HG02610 (cell line): ENCODE measurements around the gene PSMA6.
"Not testable (repeated sequence)": the region's sequence is repeated elsewhere in the genome, so short reads cannot be mapped to it uniquely, and the experiment has no call there.

Experiments
- ATAC-seq: cut with Tn5 transposase; IDR thresholded peaks from one replicate; pipeline ENCODE4 v1.9.1; 2021; ENCODE audit warnings: mild to moderate bottlenecking, moderate library complexity; ENCODE audit not compliant: unreplicated experiment

PSMA6 gene

DNA sequence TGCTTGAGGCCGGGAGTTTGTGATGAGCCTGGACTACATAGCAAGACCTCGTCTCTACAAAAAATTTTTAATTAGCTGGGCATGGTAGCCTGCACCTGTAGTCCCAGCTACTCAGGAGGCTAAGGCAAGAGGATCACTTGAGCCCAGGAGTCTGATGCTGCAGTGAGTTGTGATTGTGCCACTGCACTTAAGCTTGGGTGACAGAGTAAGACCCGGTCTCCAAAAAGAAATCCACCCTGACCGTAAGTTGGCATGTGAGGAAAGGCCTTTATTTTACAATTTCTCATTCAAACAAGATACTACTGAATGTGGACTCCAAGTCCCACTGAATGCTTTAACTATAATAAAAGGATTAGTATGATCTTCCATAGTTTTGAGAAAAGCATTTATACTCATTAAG, 27.3 kb downstream of the PSMA6 start:
- no peak for ATAC-seq

DNA sequence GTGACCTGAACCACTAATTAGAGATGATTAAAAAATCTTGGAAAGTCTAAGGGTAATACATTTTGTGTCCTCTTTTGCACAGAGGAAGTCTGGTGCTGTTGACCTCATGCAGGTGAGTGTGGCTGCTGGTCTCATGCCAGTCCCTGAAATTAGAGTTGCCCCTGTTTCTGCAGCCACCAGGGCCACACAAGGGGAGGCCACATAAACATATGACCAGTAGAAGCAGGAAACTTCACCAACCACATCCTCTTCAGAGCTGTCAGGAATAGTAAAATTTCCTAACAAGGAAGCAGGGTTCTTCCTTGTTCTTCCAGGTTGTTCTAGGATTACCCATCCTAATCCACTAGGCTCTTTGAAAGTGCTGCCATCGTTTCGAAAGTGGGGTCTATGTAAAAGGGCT, 28.3 kb downstream of the PSMA6 start:
- no peak for ATAC-seq

DNA sequence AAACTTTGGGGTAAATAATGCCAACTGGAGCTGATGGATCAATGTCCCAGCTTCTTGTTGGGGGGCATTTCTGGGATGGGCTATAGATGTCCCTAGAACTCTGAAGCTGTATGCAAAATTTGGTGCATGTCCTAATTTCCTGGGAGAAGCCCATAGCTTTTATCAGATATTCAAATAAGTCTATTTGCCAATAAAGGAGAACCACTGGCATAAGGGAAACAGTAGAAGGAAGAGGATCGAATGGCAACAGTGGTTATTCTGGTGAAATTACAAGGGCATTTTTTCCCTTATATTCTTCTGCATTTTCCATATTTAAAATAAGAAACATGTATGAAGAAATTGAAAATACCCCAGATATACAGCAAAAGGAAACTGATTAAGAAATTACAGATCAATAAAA, 34.2 kb downstream of the PSMA6 start:
- ATAC-seq, result no peak

DNA sequence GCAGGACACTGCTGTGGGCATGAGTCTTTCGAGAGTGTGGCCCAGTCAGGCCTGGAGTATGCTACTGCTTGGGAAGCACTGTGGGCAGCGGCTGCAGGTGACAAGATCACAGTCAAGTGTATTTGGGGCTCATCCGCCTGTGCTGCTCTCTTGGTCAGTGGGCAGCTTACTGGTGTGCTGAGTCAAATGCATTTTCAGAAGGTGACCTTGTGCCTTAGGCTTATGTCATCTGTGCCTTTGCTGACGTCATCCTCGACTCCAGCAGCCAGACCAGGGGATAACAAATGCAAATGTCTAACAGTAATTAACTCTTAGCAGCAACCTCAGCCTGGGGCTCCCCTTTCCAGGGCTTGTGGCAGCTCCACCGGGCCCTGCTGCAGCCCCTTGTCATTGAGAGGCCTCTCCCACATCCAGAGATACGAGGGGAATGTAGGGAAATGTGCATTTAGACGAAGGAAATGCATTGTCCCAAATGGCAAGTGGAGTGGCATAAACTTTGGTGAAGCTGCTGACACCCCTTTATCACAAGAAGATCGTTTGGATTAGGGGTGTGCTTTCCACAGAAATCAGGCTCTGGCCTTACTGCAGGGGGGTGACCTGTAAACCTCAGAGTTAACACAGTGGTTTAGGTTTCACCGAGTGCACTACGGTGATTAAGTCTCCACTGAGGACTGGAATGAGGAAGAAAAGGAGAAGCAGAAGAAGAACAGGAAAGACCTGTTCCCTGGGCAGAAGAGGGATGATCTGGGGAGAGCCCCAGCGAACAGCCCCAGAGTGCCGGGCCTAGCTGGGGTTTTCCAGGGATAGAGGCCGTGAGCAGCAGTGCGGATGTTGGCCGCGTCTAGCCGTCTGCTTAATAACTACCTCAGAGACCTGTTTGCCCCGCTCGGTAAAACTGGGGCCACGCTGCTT, 39.7 kb downstream of the PSMA6 start:
- ATAC-seq, result peak; percentile 65

DNA sequence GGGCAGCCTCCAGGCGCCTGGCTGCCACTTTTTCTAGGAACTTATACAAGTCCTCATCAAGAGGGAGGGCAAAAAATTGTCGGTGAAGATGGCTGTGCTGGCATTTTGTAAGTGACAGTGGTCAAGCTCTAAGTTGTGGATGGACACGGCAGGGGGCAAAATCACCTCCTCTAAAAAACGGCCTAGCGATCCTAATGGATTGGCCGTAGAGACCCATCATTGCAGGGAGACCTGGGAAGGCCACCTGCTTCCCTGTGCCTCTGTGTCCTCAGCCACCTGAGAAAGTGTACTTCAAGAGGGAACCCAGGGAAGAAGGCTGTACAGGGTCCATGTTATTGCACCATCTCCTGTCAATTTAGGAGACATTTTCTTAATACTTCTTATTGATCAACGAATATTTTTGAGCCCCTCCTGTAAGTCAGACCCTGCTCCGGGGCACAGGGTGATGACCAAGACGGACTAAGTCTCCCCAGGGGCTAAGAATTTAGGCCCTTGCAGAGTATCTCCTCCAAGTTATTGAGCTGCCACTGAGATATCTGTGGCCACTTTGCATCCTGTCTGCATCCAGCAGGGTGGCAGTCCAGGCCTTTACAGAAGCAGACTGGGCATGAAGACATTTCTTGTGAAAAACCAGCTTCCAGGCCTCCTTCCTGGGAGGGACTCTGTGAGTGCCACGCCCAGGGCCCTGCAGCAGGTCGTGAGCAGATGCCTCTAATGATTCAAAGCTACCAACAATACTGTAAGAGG, 40.5 kb downstream of the PSMA6 start:
- ATAC-seq, result peak; percentile 38

DNA sequence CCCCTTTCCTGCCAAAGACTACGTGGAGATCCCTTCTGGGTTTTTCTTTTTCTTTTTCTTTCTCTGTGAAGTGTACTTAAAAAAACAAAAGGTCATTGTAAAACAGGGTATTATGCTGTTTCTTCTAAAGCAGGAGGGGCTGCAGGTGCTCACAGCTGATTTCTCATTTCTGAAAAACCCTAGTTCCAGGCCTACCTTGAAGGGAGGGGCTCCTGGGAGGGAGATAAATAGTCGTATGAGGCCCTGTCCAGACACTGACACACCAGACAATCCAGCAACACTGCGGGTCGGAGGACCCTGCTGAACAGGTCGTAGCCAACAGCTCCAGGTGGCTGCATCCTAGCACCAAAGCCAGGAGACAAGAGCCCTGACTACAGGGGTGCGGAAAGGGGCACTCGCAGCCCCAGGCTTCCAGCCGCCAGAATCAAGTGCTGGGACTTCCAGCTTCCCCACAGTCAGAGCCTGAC, 41.1 kb downstream of the PSMA6 start:
- peak; percentile 13 for ATAC-seq

DNA sequence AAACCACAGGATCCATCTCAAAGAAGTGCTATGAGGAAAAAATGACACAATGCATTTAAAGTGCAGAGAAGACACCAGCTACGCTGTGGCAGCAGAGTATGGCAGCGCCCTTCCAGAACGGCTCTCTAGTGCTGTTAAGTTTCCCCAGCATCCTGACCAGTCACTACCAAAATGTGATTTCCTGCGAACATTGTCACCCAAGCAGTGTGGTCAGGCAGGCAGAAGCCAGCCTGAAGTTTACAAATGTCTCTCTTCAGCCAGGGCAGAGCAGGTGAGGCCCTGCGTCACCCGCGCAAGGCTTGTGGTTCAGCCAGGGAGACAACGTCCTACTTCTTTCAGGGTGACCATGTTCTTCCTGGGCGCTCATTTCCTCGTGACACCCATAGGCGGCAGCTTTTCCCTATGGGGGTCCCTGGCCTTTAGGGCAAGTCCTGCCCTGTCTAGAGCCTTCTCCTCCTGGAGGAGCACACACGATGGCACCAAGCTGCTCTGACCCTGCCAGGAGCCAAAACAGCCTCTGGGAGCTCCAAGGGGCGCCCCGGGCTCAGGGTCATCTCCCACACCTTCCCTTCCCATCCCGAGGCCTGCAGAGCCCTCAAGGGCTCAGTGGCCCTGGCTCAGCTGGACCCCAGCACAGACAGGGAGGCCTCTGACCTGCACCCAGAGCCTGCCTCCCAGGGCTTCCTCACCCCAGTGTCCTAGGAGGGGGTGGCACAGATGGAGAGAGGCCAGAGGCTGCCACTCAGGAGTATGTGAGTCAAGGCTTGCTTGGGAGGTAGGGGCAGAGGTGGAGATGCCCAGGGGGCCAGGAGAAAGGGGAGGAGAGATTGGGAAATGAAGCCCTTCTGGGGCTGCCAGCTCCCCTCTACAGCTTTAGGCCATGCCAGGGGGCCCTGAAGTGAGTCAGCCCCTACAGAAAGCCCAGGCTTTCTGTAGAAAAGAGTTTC, 41.9 kb downstream of the PSMA6 start:
- ATAC-seq, result no peak

DNA sequence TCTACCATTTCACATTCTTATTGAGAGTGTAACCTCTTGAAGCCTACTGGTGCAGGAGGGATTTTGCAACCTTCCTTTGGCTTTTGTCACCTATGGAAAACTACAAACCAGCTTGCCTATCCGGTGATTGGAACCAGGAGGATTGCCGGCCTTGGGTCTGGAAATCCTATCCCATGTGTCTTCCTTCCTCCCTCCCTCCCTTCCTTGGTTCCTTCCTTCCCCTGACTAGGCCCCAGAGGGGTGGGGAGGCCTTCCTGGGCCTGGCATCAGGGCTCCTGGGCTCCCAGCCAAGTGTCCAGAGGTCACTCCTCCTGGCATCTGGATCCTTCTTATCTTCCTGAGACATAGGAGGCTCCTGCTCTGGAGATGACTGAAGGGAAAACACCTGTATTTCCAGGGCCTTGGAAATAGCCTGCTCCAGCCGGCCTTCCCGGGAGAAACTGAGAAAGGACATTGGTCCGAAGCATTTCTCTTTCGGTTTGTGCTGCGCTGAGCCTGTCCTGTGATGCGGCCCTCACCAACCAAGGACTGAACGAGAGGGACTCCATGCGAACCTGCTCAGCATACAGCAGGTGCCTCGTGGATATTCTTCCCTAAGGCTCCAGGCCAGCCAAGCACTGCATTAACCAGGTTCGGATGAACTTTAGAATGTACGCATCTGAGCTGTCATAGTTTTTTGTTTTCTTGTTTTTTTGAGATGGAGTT, 43.4 kb downstream of the PSMA6 start:
- ATAC-seq, result no peak

DNA sequence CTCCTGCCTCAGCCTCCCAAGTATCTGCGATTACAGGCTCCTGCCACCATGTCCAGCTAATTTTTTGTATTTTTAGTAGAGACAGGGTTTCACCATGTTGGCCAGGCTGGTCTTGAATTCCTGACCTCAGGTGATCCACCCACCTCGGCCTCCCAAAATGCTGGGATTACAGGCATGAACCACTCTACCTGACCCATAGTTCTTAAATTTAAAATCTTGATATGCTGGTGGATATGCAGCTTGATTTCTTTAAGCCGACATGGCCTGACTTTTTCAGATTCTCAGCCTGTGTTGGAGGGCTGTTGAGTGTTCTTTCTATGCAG, 44.0 kb downstream of the PSMA6 start:
- ATAC-seq, result not testable (repeated sequence)

DNA sequence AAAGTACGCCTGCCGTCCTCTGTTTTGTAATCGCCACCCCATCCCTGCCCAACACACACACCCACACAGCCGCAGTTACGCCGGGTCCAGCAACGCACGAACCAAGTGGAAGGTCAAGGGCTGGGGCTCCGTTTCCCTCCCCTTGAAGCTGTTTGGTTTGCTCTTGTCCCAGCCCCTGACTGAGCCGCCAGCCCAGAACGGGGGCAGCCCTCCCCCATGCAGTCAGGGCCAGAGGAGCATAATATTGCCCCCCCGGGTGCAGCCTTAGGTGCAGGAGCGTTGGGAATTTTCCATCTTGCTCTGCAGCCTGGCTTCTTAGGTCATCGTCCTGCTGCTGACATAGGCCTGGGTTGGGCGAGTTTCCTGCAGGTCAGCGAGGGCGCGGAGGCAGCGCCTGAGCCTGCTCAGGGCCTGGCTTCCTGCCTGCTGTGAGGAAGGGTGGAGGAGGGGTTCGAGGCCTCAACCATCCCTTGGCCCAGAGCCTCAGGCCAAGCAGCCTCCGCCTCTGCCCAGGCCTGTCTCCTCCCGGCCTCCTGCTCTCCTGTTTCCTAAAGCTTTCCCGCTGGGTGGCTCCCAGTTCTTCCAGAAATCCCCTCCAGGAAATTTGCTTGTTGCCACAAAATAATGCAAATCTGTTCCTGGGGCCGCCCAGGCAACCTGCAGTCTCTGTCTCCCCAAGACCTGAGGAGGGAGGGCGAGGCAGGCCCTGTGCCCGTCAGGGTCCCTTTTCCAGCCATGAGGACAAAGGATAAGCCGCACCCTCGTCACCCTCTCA, 44.5 kb downstream of the PSMA6 start:
- ATAC-seq, result no peak

DNA sequence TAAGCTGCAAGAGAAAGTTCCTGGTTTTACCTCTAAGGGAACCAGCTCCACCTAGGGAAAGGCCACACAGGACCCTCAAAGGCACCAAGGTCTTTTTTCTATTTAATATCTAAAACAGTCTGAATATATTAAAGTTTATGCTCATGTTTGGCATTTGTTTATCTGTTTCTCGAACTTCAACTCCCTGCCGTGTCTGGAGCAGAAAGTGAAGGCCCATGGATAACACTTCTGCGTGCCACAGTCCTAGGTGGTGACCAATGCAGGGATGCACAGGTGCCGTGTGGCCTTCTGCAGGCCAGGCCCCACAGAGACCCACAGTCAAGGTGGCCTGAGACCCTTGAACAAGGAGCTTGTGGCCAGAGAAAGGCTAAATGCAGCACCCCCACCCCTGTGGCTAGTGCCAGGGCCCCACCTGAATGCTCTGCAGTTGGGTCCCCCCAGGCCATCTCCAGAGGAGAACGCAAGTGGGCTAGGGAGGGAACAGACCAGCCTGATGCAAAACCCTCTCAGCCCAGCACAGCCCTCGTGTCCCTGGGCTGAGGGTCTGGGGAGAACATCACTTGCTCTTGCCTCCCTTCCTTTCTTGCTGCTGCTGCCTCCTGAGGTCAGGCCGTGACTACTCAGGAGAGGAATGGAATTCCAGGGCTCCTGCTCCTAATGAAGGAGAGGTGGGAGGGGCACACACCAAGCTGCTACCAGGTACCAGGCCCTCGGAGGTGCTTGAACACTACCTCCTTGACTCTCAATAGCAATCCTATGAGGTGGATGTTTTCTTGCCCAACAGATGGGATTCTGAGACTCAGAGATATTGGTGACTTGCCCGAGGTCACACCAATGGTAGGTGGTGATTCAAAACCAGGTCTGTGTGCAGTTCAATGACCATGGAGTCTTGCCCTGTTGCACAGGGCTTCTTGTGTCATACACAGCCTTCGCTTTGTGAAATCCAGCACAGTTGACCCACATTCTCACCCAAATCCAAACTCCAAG, 45.4 kb downstream of the PSMA6 start:
- ATAC-seq, result no peak

DNA sequence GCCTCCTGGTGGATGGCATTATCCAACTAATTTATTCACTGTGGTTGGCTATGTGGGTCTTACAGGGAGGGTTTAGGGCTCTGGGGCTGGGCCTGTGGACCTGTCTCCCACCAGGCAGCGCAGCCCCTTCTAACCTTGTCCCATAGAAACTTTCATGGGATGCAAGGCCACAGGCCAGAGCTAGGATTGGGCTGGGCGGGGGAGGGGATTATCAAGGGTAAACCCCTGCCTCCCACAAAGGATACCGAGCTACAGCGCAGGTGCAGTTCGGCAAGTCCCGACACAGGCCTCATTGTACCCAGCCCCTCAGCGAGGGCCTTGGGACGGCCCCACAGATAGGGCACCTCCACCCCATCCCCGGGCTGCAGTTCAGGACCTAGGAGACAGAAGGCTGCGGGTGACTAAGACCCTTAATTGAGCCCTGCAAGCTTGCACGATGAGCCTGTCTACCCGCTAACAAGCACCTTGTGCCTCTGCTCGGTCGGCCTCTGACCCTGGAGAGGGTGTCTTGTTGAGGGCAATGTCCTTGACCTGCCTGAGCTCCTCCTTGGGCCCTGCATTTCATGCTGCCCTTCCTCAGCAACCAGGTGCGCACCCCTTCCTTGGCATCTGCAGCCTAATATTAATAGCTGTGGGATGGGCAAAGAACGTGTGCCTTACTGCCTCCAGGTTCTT, 46.7 kb downstream of the PSMA6 start:
- ATAC-seq, result no peak

DNA sequence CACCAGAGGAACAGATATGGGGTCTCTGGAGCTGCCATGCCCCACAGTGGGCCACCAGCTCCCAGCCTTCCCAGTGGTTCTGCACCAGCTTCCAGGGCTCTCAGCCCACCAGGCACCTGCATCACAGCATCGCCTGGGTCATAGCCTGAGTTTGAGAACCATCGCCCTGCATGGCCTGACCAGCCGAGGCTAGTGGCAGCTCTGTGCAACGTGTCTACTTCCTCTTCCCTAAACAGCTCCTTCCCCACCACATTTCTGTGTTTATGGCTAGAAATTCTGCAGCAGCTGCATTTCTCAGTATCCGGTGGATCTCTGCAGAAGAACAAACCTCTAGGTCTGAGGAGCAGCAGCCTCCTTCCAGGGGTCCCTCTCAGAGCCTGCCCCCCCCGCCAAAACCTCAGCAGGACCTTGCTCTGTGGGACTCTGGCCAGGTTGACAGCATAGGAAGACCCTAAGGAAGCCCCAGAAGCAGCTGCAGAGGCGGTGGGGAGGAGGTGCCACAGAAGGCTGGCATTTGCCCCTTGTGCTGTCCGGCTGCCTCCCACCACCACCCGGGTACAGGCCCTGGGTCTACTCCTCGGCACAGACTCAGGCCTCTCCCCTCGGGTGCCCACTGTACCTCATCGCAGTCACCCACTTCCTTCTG, 47.7 kb downstream of the PSMA6 start:
- peak; percentile 62 for ATAC-seq

DNA sequence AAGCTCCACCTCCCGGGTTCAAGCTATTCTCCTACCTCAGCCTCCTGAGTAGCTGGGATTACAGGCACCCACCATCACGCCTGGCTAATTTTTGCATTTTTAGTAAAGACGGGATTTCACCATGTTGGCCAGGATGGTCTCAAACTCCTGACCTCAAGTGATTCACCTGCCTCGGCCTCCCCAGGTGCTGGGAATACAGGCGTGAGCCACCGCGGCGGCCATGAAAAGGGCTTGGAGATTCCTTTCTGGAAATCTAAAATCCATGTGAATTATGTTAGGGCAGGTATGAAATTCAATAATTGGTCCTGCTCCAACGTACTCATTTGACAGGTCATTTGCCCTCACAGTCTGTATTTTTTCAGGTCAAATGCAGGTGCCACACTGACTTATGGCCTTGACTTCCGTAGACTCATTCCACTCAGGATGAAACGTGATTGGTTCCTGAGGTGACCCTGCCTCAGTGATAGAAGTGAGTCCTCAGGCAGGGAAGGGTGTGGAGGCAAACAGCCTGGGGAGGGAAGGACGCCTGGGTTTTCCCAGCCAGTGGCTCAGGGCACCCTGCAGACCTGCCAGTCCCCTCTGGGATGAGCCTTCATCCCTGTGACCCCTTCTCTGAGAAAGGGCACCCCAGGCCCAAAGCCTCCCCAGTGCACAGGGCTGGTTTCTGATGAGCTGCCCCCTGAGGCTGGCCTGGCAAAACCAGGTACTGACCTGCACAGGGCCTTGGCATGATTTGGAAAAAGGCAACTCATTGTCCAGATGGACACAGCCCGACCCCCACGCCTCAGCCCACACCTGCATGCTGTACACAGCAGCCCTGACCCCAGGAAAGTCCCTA, 48.7 kb downstream of the PSMA6 start:
- ATAC-seq, result no peak

DNA sequence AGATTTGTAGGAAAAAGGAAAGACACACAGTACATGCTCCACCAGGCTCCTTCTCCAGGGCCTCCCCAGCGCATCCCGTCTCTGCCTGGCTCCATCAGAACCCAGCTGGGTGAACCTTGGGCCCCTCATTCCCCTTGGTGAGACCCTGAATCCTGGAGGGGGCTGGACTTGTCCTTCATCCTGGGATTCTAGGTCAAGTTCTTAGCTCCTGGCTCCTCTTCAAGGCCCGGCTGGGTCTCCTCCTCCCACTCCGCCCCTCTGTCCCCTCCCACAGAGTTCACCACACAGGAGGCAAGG, 49.2 kb downstream of the PSMA6 start:
- ATAC-seq, result no peak

DNA sequence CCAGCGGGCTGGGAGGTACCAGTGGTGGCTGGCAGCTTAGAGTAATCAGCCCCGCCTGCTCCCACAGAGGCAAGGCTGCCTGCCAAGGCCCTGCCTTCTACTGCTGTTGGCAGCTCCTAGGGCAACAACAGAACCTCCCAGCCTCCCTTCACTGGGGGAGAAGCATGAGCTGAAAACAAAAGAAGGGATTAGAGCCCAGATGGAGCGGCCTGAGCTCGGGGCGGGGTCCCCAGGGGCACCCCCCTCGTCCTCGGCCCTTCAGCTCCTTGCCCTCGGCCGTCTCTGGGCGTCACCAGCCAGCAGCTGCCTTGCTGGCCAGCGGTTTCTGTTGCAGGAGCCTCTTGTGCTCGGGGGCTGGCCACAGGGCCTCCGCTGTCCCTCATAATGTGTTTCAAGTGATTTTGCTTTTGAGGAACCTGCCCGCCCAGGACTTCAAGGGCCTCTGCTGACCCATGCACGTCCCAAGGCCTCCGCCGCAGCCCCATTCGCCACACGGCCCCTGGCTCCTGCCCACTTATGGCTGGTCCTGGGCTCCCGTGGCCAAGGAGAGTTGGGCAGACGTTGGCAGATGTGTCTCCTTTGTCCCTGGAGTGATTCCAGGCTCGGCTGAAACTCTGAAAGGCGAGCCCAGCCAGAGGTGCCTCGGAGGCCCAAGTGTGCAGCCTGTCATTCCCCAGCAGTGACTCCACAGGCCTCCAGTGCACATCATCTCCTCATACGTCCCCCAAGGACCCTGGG, 49.7 kb downstream of the PSMA6 start:
- ATAC-seq, result no peak
